GM10248 (cell line): Measurements from ENCODE around the gene SPIB.

Experiments
- CTCF ChIA-PET: fragments of 300-600 bp; sonication (Branson Sonifier 250); formaldehyde crosslinking; extraction: SDS; loops from one replicate; lab custom pipeline; 2021; ENCODE audit warnings: antibody characterized with exemption; lab: Yijun Ruan, JAX
- POLR2A ChIA-PET: fragments of 350-650 bp; sonication (Branson Sonifier 250); formaldehyde crosslinking; extraction: SDS; loops from one replicate; lab custom pipeline; 2020; ENCODE audit warnings: antibody characterized with exemption; lab: Yijun Ruan, JAX
- DNase-seq: peaks from one replicate; pipeline ENCODE4 v3.0.0; 2012; ENCODE audit errors: extremely low spot score
- CTCF ChIP-seq: IDR thresholded peaks from 2 replicates; pipeline ENCODE4 v1.5.1; 2012; ENCODE audit warnings: mild to moderate bottlenecking, low read depth; ENCODE audit errors: extremely low read depth, missing control alignments, control extremely low read depth

SPIB gene

DNA sequence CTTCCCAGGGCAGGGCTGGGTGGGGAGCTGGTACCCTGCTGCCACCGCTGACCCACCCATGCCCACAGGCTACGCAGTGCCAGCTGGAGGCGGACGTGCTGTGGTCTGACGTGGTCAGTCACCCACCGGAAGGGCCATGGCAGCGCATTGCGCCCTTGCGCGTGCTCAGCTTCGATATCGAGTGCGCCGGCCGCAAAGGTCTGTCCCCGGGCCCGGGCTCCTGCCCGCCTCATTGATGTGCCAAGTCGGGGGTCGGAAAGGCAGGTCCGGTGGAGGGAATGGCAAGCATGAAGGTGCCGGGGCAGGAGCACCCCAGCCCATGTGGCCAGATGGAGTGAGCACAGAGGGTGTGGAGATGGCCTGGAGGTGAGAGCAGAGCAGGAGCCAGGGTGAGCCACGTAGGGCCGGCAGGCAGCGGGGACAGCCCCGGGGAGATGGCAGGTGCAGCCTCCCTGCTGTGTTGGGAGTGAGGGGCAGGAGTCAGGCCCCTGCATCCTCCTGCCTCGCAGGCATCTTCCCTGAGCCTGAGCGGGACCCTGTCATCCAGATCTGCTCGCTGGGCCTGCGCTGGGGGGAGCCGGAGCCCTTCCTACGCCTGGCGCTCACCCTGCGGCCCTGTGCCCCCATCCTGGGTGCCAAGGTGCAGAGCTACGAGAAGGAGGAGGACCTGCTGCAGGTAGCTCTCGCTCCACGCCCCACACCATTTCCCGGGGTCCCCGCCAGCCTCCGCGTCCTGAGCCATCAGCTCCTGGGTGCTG is 16.0 kb upstream of the SPIB start:
- ChIA-PET POLR2A (no interaction called here), CTCF (interaction anchor here (1.0 kb wide), 1 partner anchor 13 kb away, joined by 4 read pairs; no protein-coding TSS in a partner anchor)
- TF ChIP-seq CTCF: no peak
- no peak for DNase-seq

GRCh38 chr19:50406156-50406820 is 12.4 kb upstream of the SPIB start:
- ChIA-PET POLR2A (no interaction called here), CTCF (interaction anchor here (1.8 kb wide), 1 partner anchor 9 kb away, joined by 5 read pairs; no protein-coding TSS in a partner anchor)
- no peak for TF ChIP-seq CTCF
- DNase-seq: no peak

DNA sequence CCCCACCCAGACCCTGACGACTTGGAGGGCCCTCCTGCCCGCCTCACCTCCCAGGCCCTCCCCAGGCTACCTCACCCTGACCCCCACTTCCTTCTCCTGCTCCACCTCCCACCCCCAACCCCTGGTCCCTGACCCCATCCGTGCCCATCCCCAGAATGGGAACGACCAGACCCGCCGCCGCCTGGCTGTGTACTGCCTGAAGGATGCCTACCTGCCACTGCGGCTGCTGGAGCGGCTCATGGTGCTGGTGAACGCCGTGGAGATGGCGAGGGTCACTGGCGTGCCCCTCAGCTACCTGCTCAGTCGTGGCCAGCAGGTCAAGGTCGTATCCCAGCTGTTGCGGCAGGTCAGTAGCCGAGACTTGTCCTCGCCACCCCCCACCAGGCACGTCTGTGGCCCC is 11.9 kb upstream of the SPIB start:
- ChIA-PET CTCF (no interaction called here), POLR2A (no interaction called here)
- no peak for DNase-seq
- TF ChIP-seq CTCF: no peak

DNA sequence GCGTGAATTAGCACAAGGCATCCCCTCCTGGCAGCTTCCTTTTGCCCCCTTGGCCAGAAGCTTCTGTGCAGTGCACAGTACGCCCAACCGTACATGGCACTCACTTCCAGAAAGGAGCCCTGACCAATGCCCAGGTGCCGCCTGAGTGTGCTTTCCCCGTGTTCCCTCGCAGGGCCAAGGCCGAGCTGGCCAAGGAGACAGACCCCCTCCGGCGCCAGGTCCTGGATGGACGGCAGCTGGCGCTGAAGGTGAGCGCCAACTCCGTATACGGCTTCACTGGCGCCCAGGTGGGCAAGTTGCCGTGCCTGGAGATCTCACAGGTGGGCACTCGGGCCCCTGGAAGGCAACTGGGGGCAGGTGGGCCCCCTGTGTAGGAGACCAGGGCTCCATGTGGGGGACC is 9.4 kb upstream of the SPIB start:
- CTCF ChIA-PET: interaction anchor here (1.0 kb wide), 2 partner anchors 51 to 52 kb away, joined by 3 read pairs; no protein-coding TSS in a partner anchor
- TF ChIP-seq CTCF: no peak
- DNase-seq: no peak
- POLR2A ChIA-PET: no interaction called here

- ChIA-PET CTCF (interaction anchor here (0.7 to 1.0 kb wide), 4 partner anchors 41 to 146 kb away, joined by 3 read pairs; no protein-coding TSS in a partner anchor), POLR2A (no interaction called here)
- DNase-seq: no peak
- TF ChIP-seq CTCF: no peak
These were observed 8.6 kb upstream of the SPIB start for GRCh38 chr19:50410109-50410508.

GRCh38 chr19:50412419-50412818 is 6.3 kb upstream of the SPIB start:
- ChIA-PET CTCF (interaction anchor here (0.6 to 1.1 kb wide), 3 partner anchors 28 to 55 kb away, joined by 3 to 4 read pairs (median 4); partner anchors contain the start of gene POLD1), POLR2A (interaction anchor here (0.6 kb wide), 1 partner anchor 484 kb away, joined by 3 read pairs; no protein-coding TSS in a partner anchor)
- DNase-seq: no peak
- no peak for TF ChIP-seq CTCF
